Measurements from ENCODE around the gene KCNH8.
A peak's percentile ranks its signal among the peaks of the same experiment; 100 is the strongest.
"Not testable (repeated sequence)": the region's sequence is repeated elsewhere in the genome, so short reads cannot be mapped to it uniquely, and the experiment has no call there.

Gene KCNH8
- 0 to 0.39 (median 0.17) reads per million in 3 donors for total RNA-seq

- Histone ChIP-seq H3K4me1 (ENCODE audit: control insufficient read depth, insufficient read depth, low read length, poor library complexity, severe bottlenecking) (peaks cover 6% of the 10 kb centered on the region), H3K9me3 (ENCODE audit: control insufficient read depth, low read length) (no peaks in the 10 kb centered on the region), H3K27ac (ENCODE audit: insufficient read depth, low read length, poor library complexity, severe bottlenecking) (no peak within 1 kb of the TSS), H3K27me3 (replicated peaks; ENCODE audit: control insufficient read depth, insufficient read depth, low read length, poor library complexity, severe bottlenecking) (no peaks in the 10 kb centered on the region), H3K4me3 (ENCODE audit: insufficient read depth, low read depth, low read length, poor library complexity, severe bottlenecking) (peak within 1 kb of the TSS; percentile 70), H3K36me3 (ENCODE audit: control insufficient read depth, insufficient read depth, low read length) (no peaks in the 10 kb centered on the region)
- DNase-seq: no peak
Observed at GRCh38 chr3:19147905-19148767, at the start of gene KCNH8. Gene KCNH8, plus strand, starts transcription at chr3:19148510. Its CDS starts 210 bp downstream, at chr3:19148720.

- not testable (repeated sequence) for H3K27ac ChIP-seq (ENCODE audit: insufficient read depth, low read length, poor library complexity, severe bottlenecking); H3K4me3 ChIP-seq (ENCODE audit: insufficient read depth, low read depth, low read length, poor library complexity, severe bottlenecking); H3K9me3 ChIP-seq (ENCODE audit: control insufficient read depth, low read length); H3K4me1 ChIP-seq (ENCODE audit: control insufficient read depth, insufficient read depth, low read length, poor library complexity, severe bottlenecking); H3K27me3 ChIP-seq (replicated peaks; ENCODE audit: control insufficient read depth, insufficient read depth, low read length, poor library complexity, severe bottlenecking); H3K36me3 ChIP-seq (ENCODE audit: control insufficient read depth, insufficient read depth, low read length)
- peak in 1 of 3 donors; percentile 2 for DNase-seq
Observed at GRCh38 chr3:19102654-19103290, 45.5 kb upstream of the KCNH8 start.

GRCh38 chr3:19103510-19103909 is 44.8 kb upstream of the KCNH8 start:
- no peaks in the 10 kb centered on the region for H3K4me1 ChIP-seq (ENCODE audit: control insufficient read depth, insufficient read depth, low read length, poor library complexity, severe bottlenecking)
- H3K9me3 ChIP-seq (ENCODE audit: control insufficient read depth, low read length): no peaks in the 10 kb centered on the region
- no peak overlapping the region for H3K4me3 ChIP-seq (ENCODE audit: insufficient read depth, low read depth, low read length, poor library complexity, severe bottlenecking)
- no peak overlapping the region for H3K27ac ChIP-seq (ENCODE audit: insufficient read depth, low read length, poor library complexity, severe bottlenecking)
- no peaks in the 10 kb centered on the region for H3K36me3 ChIP-seq (ENCODE audit: control insufficient read depth, insufficient read depth, low read length)
- no peak for DNase-seq
- no peaks in the 10 kb centered on the region for H3K27me3 ChIP-seq (replicated peaks; ENCODE audit: control insufficient read depth, insufficient read depth, low read length, poor library complexity, severe bottlenecking)

GRCh38 chr3:19104459-19104858 is 43.9 kb upstream of the KCNH8 start:
- no peaks in the 10 kb centered on the region for H3K27me3 ChIP-seq (replicated peaks; ENCODE audit: control insufficient read depth, insufficient read depth, low read length, poor library complexity, severe bottlenecking)
- no peaks in the 10 kb centered on the region for H3K4me1 ChIP-seq (ENCODE audit: control insufficient read depth, insufficient read depth, low read length, poor library complexity, severe bottlenecking)
- no peak overlapping the region for H3K27ac ChIP-seq (ENCODE audit: insufficient read depth, low read length, poor library complexity, severe bottlenecking)
- no peak overlapping the region for H3K4me3 ChIP-seq (ENCODE audit: insufficient read depth, low read depth, low read length, poor library complexity, severe bottlenecking)
- no peaks in the 10 kb centered on the region for H3K36me3 ChIP-seq (ENCODE audit: control insufficient read depth, insufficient read depth, low read length)
- no peak for DNase-seq
- H3K9me3 ChIP-seq (ENCODE audit: control insufficient read depth, low read length): no peaks in the 10 kb centered on the region

GRCh38 chr3:19105826-19106225 is 42.5 kb upstream of the KCNH8 start:
- H3K9me3 ChIP-seq (ENCODE audit: control insufficient read depth, low read length): no peaks in the 10 kb centered on the region
- DNase-seq: no peak
- no peaks in the 10 kb centered on the region for H3K36me3 ChIP-seq (ENCODE audit: control insufficient read depth, insufficient read depth, low read length)
- H3K4me1 ChIP-seq (ENCODE audit: control insufficient read depth, insufficient read depth, low read length, poor library complexity, severe bottlenecking): no peaks in the 10 kb centered on the region
- no peak overlapping the region for H3K4me3 ChIP-seq (ENCODE audit: insufficient read depth, low read depth, low read length, poor library complexity, severe bottlenecking)
- no peaks in the 10 kb centered on the region for H3K27me3 ChIP-seq (replicated peaks; ENCODE audit: control insufficient read depth, insufficient read depth, low read length, poor library complexity, severe bottlenecking)
- H3K27ac ChIP-seq (ENCODE audit: insufficient read depth, low read length, poor library complexity, severe bottlenecking): no peak overlapping the region

- Histone ChIP-seq H3K4me1 (ENCODE audit: control insufficient read depth, insufficient read depth, low read length, poor library complexity, severe bottlenecking) (no peaks in the 10 kb centered on the region), H3K9me3 (ENCODE audit: control insufficient read depth, low read length) (no peaks in the 10 kb centered on the region), H3K27me3 (replicated peaks; ENCODE audit: control insufficient read depth, insufficient read depth, low read length, poor library complexity, severe bottlenecking) (no peaks in the 10 kb centered on the region), H3K4me3 (ENCODE audit: insufficient read depth, low read depth, low read length, poor library complexity, severe bottlenecking) (no peak overlapping the region), H3K27ac (ENCODE audit: insufficient read depth, low read length, poor library complexity, severe bottlenecking) (no peak overlapping the region), H3K36me3 (ENCODE audit: control insufficient read depth, insufficient read depth, low read length) (no peaks in the 10 kb centered on the region)
- no peak for DNase-seq
Observed at GRCh38 chr3:19106307-19106706, 42.0 kb upstream of the KCNH8 start.

DNA sequence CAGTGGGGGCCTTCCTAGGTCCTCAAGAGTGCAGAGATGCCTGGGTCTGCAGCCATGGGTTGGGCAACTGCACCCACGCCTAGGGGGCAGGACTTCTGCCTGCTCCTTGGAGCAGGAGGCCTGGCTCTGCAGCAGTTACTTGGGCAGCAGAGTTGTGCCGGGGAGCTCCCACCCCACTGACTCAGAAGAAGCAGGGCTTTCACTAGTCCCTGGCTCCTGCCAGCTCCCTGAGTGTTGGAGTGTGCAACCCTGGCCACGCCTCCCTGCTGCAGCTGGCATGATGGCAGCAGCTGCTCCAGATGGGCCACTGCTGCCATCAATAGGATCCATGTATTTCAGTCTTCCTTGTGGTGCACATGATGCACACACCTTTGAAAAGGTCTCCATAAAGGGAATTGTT is 40.6 kb upstream of the KCNH8 start:
- H3K4me3 ChIP-seq (ENCODE audit: insufficient read depth, low read depth, low read length, poor library complexity, severe bottlenecking): no peak overlapping the region
- DNase-seq: no peak
- no peaks in the 10 kb centered on the region for H3K9me3 ChIP-seq (ENCODE audit: control insufficient read depth, low read length)

DNA sequence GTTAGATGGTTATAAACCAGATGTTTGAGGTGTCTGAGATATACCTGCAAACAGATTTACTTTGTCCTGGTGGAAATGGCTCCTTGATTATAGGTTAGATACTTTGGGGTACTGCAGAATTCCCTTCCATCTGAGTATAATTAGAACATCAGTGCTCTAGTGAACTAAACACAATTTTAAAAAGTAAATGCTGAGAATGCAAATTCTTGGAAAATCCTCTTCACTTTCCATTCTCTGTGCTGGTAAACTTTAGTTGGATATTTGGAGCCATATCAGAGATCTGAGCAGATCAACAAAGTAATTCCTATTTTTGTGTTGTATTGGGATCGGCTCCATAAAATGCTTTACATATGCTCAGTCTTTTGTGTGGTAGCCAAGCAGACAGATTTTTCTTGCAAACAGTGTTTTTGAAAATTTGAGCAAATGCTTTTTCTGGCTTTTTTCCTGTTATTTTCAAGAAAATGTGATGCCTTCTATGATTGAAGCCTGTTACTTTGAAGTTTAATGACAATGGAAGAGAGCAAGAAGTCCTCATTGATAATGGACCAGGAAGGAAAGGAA is 37.9 kb upstream of the KCNH8 start:
- no peak overlapping the region for H3K27ac ChIP-seq (ENCODE audit: insufficient read depth, low read length, poor library complexity, severe bottlenecking)
- H3K27me3 ChIP-seq (replicated peaks; ENCODE audit: control insufficient read depth, insufficient read depth, low read length, poor library complexity, severe bottlenecking): no peaks in the 10 kb centered on the region
- no peaks in the 10 kb centered on the region for H3K9me3 ChIP-seq (ENCODE audit: control insufficient read depth, low read length)
- H3K36me3 ChIP-seq (ENCODE audit: control insufficient read depth, insufficient read depth, low read length): no peaks in the 10 kb centered on the region
- H3K4me3 ChIP-seq (ENCODE audit: insufficient read depth, low read depth, low read length, poor library complexity, severe bottlenecking): no peak overlapping the region
- no peak for DNase-seq
- H3K4me1 ChIP-seq (ENCODE audit: control insufficient read depth, insufficient read depth, low read length, poor library complexity, severe bottlenecking): no peaks in the 10 kb centered on the region

More for the DNA sequence above, 40.6 kb upstream of the KCNH8 start:
- H3K4me1 ChIP-seq (ENCODE audit: control insufficient read depth, insufficient read depth, low read length, poor library complexity, severe bottlenecking): no peaks in the 10 kb centered on the region
- no peaks in the 10 kb centered on the region for H3K27me3 ChIP-seq (replicated peaks; ENCODE audit: control insufficient read depth, insufficient read depth, low read length, poor library complexity, severe bottlenecking)
- H3K27ac ChIP-seq (ENCODE audit: insufficient read depth, low read length, poor library complexity, severe bottlenecking): no peak overlapping the region
- H3K36me3 ChIP-seq (ENCODE audit: control insufficient read depth, insufficient read depth, low read length): no peaks in the 10 kb centered on the region

- DNase-seq: no peak
- Histone ChIP-seq H3K27me3 (replicated peaks; ENCODE audit: control insufficient read depth, insufficient read depth, low read length, poor library complexity, severe bottlenecking) (no peaks in the 10 kb centered on the region), H3K4me3 (ENCODE audit: insufficient read depth, low read depth, low read length, poor library complexity, severe bottlenecking) (no peak overlapping the region), H3K4me1 (ENCODE audit: control insufficient read depth, insufficient read depth, low read length, poor library complexity, severe bottlenecking) (no peaks in the 10 kb centered on the region), H3K9me3 (ENCODE audit: control insufficient read depth, low read length) (no peaks in the 10 kb centered on the region), H3K27ac (ENCODE audit: insufficient read depth, low read length, poor library complexity, severe bottlenecking) (no peak overlapping the region), H3K36me3 (ENCODE audit: control insufficient read depth, insufficient read depth, low read length) (no peaks in the 10 kb centered on the region)
Observed at GRCh38 chr3:19114461-19114860, 33.8 kb upstream of the KCNH8 start.

DNA sequence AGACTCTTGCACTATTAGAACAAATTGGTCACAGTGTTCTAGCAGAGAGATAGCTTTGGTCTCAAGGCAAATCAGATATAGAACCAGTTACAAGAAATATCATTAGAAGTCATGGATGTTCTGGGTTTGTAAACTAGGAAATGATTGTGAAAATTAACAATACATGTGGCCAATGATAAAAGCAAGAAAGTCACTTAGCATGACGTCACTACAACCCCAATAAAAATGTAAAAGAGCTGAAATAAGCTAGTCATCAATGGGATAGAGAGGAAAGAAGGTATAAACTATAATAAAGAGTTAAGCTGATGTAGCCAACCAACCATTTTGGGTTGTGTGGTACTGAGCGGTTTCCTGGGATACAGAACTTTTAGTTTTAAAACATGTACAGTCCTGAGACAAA is 32.1 kb upstream of the KCNH8 start:
- DNase-seq: no peak
- Histone ChIP-seq H3K9me3 (ENCODE audit: control insufficient read depth, low read length) (no peaks in the 10 kb centered on the region), H3K27ac (ENCODE audit: insufficient read depth, low read length, poor library complexity, severe bottlenecking) (no peak overlapping the region), H3K36me3 (ENCODE audit: control insufficient read depth, insufficient read depth, low read length) (no peaks in the 10 kb centered on the region), H3K4me1 (ENCODE audit: control insufficient read depth, insufficient read depth, low read length, poor library complexity, severe bottlenecking) (no peaks in the 10 kb centered on the region), H3K27me3 (replicated peaks; ENCODE audit: control insufficient read depth, insufficient read depth, low read length, poor library complexity, severe bottlenecking) (no peaks in the 10 kb centered on the region), H3K4me3 (ENCODE audit: insufficient read depth, low read depth, low read length, poor library complexity, severe bottlenecking) (no peak overlapping the region)
